ENCODE results near the gene COMT.
A peak's percentile ranks its signal among the peaks of the same experiment; 100 is the strongest.
"Not testable (repeated sequence)": the region's sequence is repeated elsewhere in the genome, so short reads cannot be mapped to it uniquely, and the experiment has no call there.

Gene COMT

GRCh38 chr22:19931514-19931913 is 10.1 kb upstream of the COMT start:
- no peak for TF ChIP-seq SPI1 (IDR thresholded peaks at IDR 0.05; ENCODE audit: borderline replicate concordance, low read depth)
- TF ChIP-seq GABPA (IDR thresholded peaks at IDR 0.05; ENCODE audit: low read depth), result no peak
- no peak for TF ChIP-seq REST (IDR thresholded peaks at IDR 0.05; ENCODE audit: insufficient replicate concordance, low read depth)
- no peak for TF ChIP-seq CTCF (IDR thresholded peaks at IDR 0.05; ENCODE audit: insufficient read depth, low read length)
- TF ChIP-seq POLR2AphosphoS5 (IDR thresholded peaks at IDR 0.05; ENCODE audit: low read depth), result no peak
- no peak for DNase-seq (ENCODE audit: low read depth in 1 of 2, low spot score in 1 of 2)
- Histone ChIP-seq H3K27me3 (ENCODE audit: insufficient read depth, poor library complexity, severe bottlenecking) (no peaks in the 10 kb centered on the region), H3K4me3 (replicated peaks; ENCODE audit: insufficient read depth, low read length) (no peak overlapping the region), H3K27ac (replicated peaks) (no peak overlapping the region)

- H3K27me3 ChIP-seq (ENCODE audit: insufficient read depth, poor library complexity, severe bottlenecking), result no peaks in the 10 kb centered on the region
- H3K27ac ChIP-seq (replicated peaks), result no peak overlapping the region
- H3K4me3 ChIP-seq (replicated peaks; ENCODE audit: insufficient read depth, low read length), result no peak overlapping the region
- peak; percentile 71; the same call in 1 of the 2 replicates for TF ChIP-seq SPI1 (IDR thresholded peaks at IDR 0.05; ENCODE audit: borderline replicate concordance, low read depth)
- no peak for TF ChIP-seq REST (IDR thresholded peaks at IDR 0.05; ENCODE audit: insufficient replicate concordance, low read depth)
- no peak for TF ChIP-seq GABPA (IDR thresholded peaks at IDR 0.05; ENCODE audit: low read depth)
- TF ChIP-seq POLR2AphosphoS5 (IDR thresholded peaks at IDR 0.05; ENCODE audit: low read depth), result no peak
- no peak for TF ChIP-seq CTCF (IDR thresholded peaks at IDR 0.05; ENCODE audit: insufficient read depth, low read length)
- peak in 1 of 2 experiments; percentile 16 for DNase-seq (ENCODE audit: low read depth in 1 of 2, low spot score in 1 of 2)
These were observed 9.0 kb upstream of the COMT start for GRCh38 chr22:19932367-19933206.

DNA sequence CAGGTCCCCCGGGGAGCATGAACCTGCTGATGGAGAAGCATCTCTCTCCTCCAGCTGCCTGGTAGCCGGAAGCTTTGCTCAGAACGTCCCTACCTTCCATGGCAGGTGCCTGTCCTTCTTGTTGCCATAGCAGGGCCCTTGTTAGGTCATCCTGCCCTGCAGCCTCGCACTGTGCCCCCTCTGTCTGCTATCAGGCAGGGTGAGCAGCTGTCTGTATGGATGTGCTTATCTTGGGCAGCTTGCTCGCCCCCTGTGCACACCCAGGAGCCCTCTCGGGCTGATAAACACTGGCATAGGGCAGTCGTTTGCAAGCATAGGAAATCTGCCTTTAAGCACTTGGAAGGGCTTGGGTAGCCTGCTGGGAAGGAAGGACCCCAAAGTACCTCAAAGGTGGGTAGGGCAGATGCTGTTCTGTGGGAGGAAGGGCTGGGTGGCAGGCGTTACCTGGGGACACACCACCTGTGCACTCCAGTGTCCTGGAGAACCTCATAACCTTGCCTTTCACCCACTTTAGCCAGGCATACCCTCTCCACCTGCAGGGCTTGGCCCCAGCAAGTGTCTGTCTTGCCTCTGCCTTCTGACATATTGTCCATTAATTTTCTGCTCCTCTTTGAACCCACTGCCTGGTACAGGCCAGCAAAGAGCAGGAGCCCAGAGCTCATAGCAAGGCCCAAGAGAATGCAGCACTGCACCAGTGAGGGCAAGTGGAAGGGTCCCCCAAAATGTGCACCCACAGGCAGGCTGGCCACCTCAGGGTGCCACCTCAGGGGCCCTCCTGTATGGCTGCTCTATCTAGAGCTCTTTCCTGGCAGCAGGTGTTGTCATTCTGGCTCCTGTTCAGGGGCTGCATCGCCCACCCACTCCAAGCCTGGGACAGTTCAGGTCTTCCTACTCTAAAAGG is 8.0 kb upstream of the COMT start:
- DNase-seq (ENCODE audit: low read depth in 1 of 2, low spot score in 1 of 2), result no peak
- TF ChIP-seq CTCF (IDR thresholded peaks at IDR 0.05; ENCODE audit: insufficient read depth, low read length) (no peak), SPI1 (IDR thresholded peaks at IDR 0.05; ENCODE audit: borderline replicate concordance, low read depth) (no peak), POLR2AphosphoS5 (IDR thresholded peaks at IDR 0.05; ENCODE audit: low read depth) (no peak), REST (IDR thresholded peaks at IDR 0.05; ENCODE audit: insufficient replicate concordance, low read depth) (no peak), GABPA (IDR thresholded peaks at IDR 0.05; ENCODE audit: low read depth) (no peak)
- Histone ChIP-seq H3K27ac (replicated peaks) (no peak overlapping the region), H3K4me3 (replicated peaks; ENCODE audit: insufficient read depth, low read length) (no peak overlapping the region), H3K27me3 (ENCODE audit: insufficient read depth, poor library complexity, severe bottlenecking) (no peaks in the 10 kb centered on the region)

DNA sequence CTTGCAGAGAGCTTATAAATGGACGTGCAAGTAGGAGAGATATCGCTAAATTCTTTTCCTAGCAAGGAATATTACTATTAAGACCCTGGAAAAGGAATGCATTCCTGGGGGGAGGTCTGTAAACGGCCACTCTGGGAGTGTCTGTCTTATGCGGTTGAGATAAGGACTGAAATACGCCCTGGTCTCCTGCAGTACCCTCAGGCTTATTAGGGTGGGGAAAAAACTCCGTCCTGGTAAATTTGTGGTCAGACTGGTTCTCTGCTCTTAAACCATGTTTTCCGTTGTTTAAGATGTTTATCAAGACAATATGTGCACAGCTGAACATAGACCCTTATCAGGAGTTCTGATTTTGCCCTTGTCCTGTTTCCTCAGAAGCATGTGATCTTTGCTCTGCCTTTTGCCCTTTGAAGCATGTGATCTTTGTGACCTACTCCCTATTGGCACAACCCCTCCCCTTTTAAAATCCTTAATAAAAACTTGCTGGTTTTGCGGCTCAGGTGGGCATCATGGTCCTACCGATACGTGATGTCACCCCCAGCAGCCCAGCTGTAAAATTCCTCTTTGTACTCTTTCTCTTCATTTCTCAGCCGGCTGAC is 6.4 kb upstream of the COMT start:
- not testable (repeated sequence) for H3K27ac ChIP-seq (replicated peaks); H3K4me3 ChIP-seq (replicated peaks; ENCODE audit: insufficient read depth, low read length); DNase-seq (ENCODE audit: low read depth in 1 of 2, low spot score in 1 of 2); H3K27me3 ChIP-seq (ENCODE audit: insufficient read depth, poor library complexity, severe bottlenecking)

All from HL-60 (cell line).